Mesenchymal stem cell (in vitro differentiated cells and primary cell): Measurements from ENCODE around the gene CAND1.

ENCODE experiments used
- DNase-seq: peaks from one replicate; pipeline ENCODE4 v3.0.0-alpha.2; 2013
- H2AFZ ChIP-seq: one replicate; pipeline ENCODE4 v1.6.1; 2013; ENCODE audit warnings: low read depth, mild to moderate bottlenecking, control low read depth, inconsistent platforms, low read length, moderate library complexity
- H2AK5ac ChIP-seq: 2 replicates; pipeline ENCODE4 v1.6.1; 2013; ENCODE audit warnings: low read length, moderate library complexity, mild to moderate bottlenecking, inconsistent platforms; ENCODE audit not compliant: severe bottlenecking
- H2BK120ac ChIP-seq: one replicate; pipeline ENCODE4 v1.6.1; 2013; ENCODE audit warnings: low read depth, mild to moderate bottlenecking, inconsistent platforms, low read length, moderate library complexity
- H2BK12ac ChIP-seq, 2 experiments: one replicate each; pipeline ENCODE4 v1.6.1; 2013; ENCODE audit warnings: inconsistent platforms in 2 of 2, low read length in 2 of 2, mild to moderate bottlenecking in 2 of 2, moderate library complexity in 2 of 2, control low read depth in 1 of 2
- H2BK15ac ChIP-seq: one replicate; pipeline ENCODE4 v1.6.1; 2013; ENCODE audit warnings: mild to moderate bottlenecking, low read depth, inconsistent platforms; ENCODE audit not compliant: poor library complexity, severe bottlenecking
- H2BK5ac ChIP-seq: 2 replicates; pipeline ENCODE4 v1.6.1; 2013; ENCODE audit warnings: low read depth, mild to moderate bottlenecking, low read length, control low read depth, inconsistent platforms; ENCODE audit not compliant: poor library complexity, severe bottlenecking
- H3K14ac ChIP-seq, 2 experiments: one replicate each; pipeline ENCODE4 v1.6.1; 2013; ENCODE audit warnings: inconsistent platforms in 2 of 2, low read length in 2 of 2, control low read depth in 1 of 2, mild to moderate bottlenecking in 1 of 2, moderate library complexity in 1 of 2
- H3K18ac ChIP-seq, 2 experiments: one replicate each; pipeline ENCODE4 v1.6.1; 2013; ENCODE audit warnings: inconsistent platforms in 2 of 2, low read length in 2 of 2, control low read depth in 1 of 2, low read depth in 1 of 2, mild to moderate bottlenecking in 1 of 2
- H3K23ac ChIP-seq, 2 experiments: one replicate each; pipeline ENCODE4 v1.6.1; 2013; ENCODE audit warnings: inconsistent platforms in 2 of 2, low read length in 2 of 2, mild to moderate bottlenecking in 2 of 2, moderate library complexity in 2 of 2, control low read depth in 1 of 2
- H3K27ac ChIP-seq: 2 replicates; pipeline ENCODE4 v1.5.1; 2013; ENCODE audit warnings: mild to moderate bottlenecking, moderate library complexity, low read length, control low read depth, inconsistent platforms; ENCODE audit not compliant: poor library complexity, severe bottlenecking
- H3K27me3 ChIP-seq, 2 experiments: 2 replicates each; pipeline versions ENCODE4 v1.6.1 to v1.7.0; 2013; ENCODE audit warnings: low read length in 2 of 2, mild to moderate bottlenecking in 2 of 2, moderate library complexity in 2 of 2, control low read depth in 1 of 2, inconsistent platforms in 1 of 2; ENCODE audit not compliant: control insufficient read depth in 1 of 2, insufficient read depth in 1 of 2
- H3K36me3 ChIP-seq, 2 experiments: 2 replicates each; pipeline versions ENCODE4 v1.6.1 to v1.7.0; 2013; ENCODE audit warnings: low read length in 2 of 2, control low read depth in 1 of 2, inconsistent platforms in 1 of 2, low read depth in 1 of 2, mild to moderate bottlenecking in 1 of 2; ENCODE audit not compliant: insufficient read depth in 2 of 2, control insufficient read depth in 1 of 2
- H3K4ac ChIP-seq, 2 experiments: one replicate each; pipeline ENCODE4 v1.6.1; 2013; ENCODE audit warnings: inconsistent platforms in 2 of 2, low read length in 2 of 2, mild to moderate bottlenecking in 2 of 2, moderate library complexity in 2 of 2, control low read depth in 1 of 2, low read depth in 1 of 2
- H3K4me1 ChIP-seq: 2 replicates; pipeline ENCODE4 v1.6.1; 2013; ENCODE audit warnings: low read depth, low read length, control low read depth; ENCODE audit not compliant: control insufficient read depth, insufficient read depth
- H3K4me2 ChIP-seq: 2 replicates; pipeline ENCODE4 v1.6.1; 2013; ENCODE audit warnings: low read length, mild to moderate bottlenecking, inconsistent platforms; ENCODE audit not compliant: poor library complexity, severe bottlenecking
- H3K4me3 ChIP-seq, 2 experiments: 2 replicates each; pipeline versions ENCODE4 v1.5.1 to v1.7.0; 2013; ENCODE audit warnings: low read length in 2 of 2, mild to moderate bottlenecking in 2 of 2, control low read depth in 1 of 2, low read depth in 1 of 2; ENCODE audit not compliant: insufficient read depth in 1 of 2
- H3K79me1 ChIP-seq: replicated peaks from 2 replicates; pipeline ENCODE4 v1.6.1; 2013; ENCODE audit warnings: mild to moderate bottlenecking, control low read depth, low read length, inconsistent platforms; ENCODE audit not compliant: poor library complexity, severe bottlenecking
- H3K9ac ChIP-seq: 2 replicates; pipeline ENCODE4 v1.7.0; 2013; ENCODE audit warnings: mild to moderate bottlenecking, low read length, moderate library complexity
- H3K9me3 ChIP-seq: 2 replicates; pipeline ENCODE4 v1.7.0; 2013; ENCODE audit warnings: mild to moderate bottlenecking, low read length; ENCODE audit not compliant: control insufficient read depth
- H4K8ac ChIP-seq: one replicate; pipeline ENCODE4 v1.6.1; 2013; ENCODE audit warnings: inconsistent platforms, mild to moderate bottlenecking, low read length, moderate library complexity
- H4K91ac ChIP-seq: one replicate; pipeline ENCODE4 v1.6.1; 2013; ENCODE audit warnings: mild to moderate bottlenecking, low read length, inconsistent platforms
- WGBS: methylation state at CpG from one replicate; pipeline ENCODE4 v1.1.7; 2013; ENCODE audit warnings: mixed read lengths; 5-methylcytosine and 5-hydroxymethylcytosine counted together

The CAND1 gene

DNA sequence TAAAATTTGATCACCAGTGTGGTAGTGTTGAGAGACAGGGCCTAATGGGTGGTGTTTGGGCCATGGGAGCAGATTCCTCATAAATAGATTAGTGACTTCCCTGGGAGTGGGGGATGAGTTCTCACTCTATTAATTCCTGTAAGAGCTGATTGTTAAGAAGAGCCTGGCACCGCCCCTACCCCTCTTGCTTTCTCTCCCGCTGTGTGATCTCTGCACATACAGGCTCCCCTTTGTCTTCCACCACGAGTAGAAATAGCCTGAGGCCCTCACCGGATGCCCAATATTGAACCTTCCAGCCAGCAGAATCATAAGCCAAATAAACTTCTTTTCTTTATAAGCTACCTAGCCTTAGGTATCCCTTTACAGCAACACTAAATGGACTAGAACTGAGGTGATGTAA lies 31.9 kb upstream of the CAND1 start:
- WGBS: 37% methylated on average over 3 of the region's 4 CpGs

DNA sequence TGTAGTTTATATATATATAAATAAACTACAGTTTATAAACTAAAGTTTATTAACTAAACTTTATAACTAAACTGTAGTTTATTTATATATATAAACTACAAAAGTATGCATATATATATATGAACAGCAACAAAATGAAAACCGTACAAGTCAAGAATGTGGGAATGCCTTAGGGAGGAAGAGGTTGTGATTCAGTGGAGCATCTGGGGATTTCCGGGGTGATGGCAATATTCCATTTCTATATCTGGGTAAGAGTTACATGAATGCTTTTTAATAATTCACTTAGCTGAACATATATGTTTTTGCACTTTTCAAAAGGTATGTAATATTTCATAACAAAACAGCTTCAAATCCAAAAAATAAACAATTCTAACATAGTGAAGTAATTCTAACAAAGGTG lies 30.1 kb upstream of the CAND1 start:
- Histone ChIP-seq H3K79me1 (no peaks in the 10 kb centered on the region), H2BK12ac (no peak overlapping the region), H3K4me3 (no peak overlapping the region), H4K91ac (no peak overlapping the region), H3K4me2 (no peak overlapping the region), H3K4ac (no peak overlapping the region), H2AK5ac (no peak overlapping the region), H3K14ac (no peak overlapping the region), H3K9ac (no peak overlapping the region), H3K36me3 (no peaks in the 10 kb centered on the region), H4K8ac (no peak overlapping the region), H2BK15ac (no peak overlapping the region), H3K27ac (no peak overlapping the region), H2BK5ac (no peak overlapping the region), H2AFZ (no peak overlapping the region), H3K9me3 (peaks cover 20% of the 10 kb centered on the region), H3K27me3 (no peaks in the 10 kb centered on the region), H2BK120ac (no peak overlapping the region), H3K4me1 (no peaks in the 10 kb centered on the region), H3K23ac (no peak overlapping the region), H3K18ac (no peak overlapping the region)
- 20% methylated on average over 1 of the region's 2 CpGs for WGBS
- no peak for DNase-seq

More for the DNA sequence above, 31.9 kb upstream of the CAND1 start:
- H2BK120ac ChIP-seq: no peak overlapping the region
- H3K27ac ChIP-seq: no peak overlapping the region
- H3K9ac ChIP-seq: no peak overlapping the region
- H3K4me1 ChIP-seq: no peaks in the 10 kb centered on the region
- no peak overlapping the region for H2BK12ac ChIP-seq
- no peak overlapping the region for H3K4ac ChIP-seq
- H2AK5ac ChIP-seq: no peak overlapping the region
- H2AFZ ChIP-seq: no peak overlapping the region
- H3K18ac ChIP-seq: no peak overlapping the region
- H3K27me3 ChIP-seq: no peaks in the 10 kb centered on the region
- H3K79me1 ChIP-seq: no peaks in the 10 kb centered on the region
- no peak overlapping the region for H4K8ac ChIP-seq
- no peak overlapping the region for H3K14ac ChIP-seq
- H3K9me3 ChIP-seq: peaks cover 20% of the 10 kb centered on the region
- no peak overlapping the region for H3K4me3 ChIP-seq
- H3K36me3 ChIP-seq: no peaks in the 10 kb centered on the region
- no peak overlapping the region for H3K23ac ChIP-seq
- H3K4me2 ChIP-seq: no peak overlapping the region
- no peak overlapping the region for H2BK5ac ChIP-seq
- H4K91ac ChIP-seq: no peak overlapping the region
- no peak overlapping the region for H2BK15ac ChIP-seq
- no peak for DNase-seq

DNA sequence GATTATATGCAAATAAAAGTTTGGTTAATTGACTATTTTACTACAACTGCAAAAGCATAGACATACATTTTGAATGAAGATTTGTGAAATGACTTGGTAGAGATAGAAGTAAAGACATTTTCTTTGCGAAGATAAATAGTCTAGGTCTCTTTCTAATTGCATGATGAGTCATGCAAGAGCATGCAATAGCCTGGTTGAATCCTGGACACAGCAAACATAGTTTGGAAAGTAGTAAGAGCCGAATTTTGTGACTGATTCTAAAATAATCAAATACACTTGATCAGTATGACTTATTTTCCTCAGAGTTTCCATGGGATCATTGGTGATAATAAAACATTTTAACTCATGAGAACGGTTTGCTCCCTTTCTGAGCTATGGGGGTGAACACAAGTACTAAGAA lies 27.7 kb upstream of the CAND1 start:
- H3K4me2 ChIP-seq: no peak overlapping the region
- H3K4me1 ChIP-seq: no peaks in the 10 kb centered on the region
- H2BK15ac ChIP-seq: no peak overlapping the region
- no peak overlapping the region for H3K4me3 ChIP-seq
- no peak overlapping the region for H3K27ac ChIP-seq
- peaks cover 4% of the 10 kb centered on the region for H3K9me3 ChIP-seq
- no peaks in the 10 kb centered on the region for H3K27me3 ChIP-seq
- DNase-seq: peak; percentile 14
- H2BK5ac ChIP-seq: no peak overlapping the region
- H4K91ac ChIP-seq: no peak overlapping the region
- no peak overlapping the region for H2BK120ac ChIP-seq
- 78% methylated on average over 1 of the region's 3 CpGs for WGBS
- H3K23ac ChIP-seq: no peak overlapping the region
- H3K18ac ChIP-seq: no peak overlapping the region
- H4K8ac ChIP-seq: no peak overlapping the region
- no peak overlapping the region for H3K4ac ChIP-seq
- no peak overlapping the region for H3K9ac ChIP-seq
- no peak overlapping the region for H2AFZ ChIP-seq
- H2AK5ac ChIP-seq: no peak overlapping the region
- no peak overlapping the region for H2BK12ac ChIP-seq
- no peak overlapping the region for H3K14ac ChIP-seq
- H3K36me3 ChIP-seq: no peaks in the 10 kb centered on the region
- H3K79me1 ChIP-seq: no peaks in the 10 kb centered on the region

DNA sequence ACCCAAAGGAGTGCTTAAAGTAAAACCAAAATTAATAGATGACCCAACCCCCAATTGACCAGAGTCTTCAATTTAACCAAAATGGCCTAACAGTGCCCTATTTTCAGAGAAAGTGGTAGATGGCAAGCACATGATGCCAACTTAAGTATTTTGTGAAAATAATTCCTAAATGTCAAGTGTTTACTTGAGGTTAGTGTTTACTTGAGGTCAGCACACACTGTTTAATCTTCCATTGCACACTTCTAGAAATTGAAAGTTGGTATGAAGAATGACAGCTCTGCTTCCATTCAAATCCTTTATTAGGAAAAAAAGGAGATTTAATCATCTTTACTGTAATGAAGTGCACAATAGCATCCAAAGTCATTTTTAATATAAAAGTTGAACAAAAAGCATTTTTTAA lies 25.9 kb upstream of the CAND1 start:
- H3K4me3 ChIP-seq: no peak overlapping the region
- H4K91ac ChIP-seq: no peak overlapping the region
- H2BK12ac ChIP-seq: no peak overlapping the region
- no peak overlapping the region for H3K9ac ChIP-seq
- no peak for DNase-seq
- no peak overlapping the region for H3K27ac ChIP-seq
- H2AFZ ChIP-seq: no peak overlapping the region
- H3K9me3 ChIP-seq: no peaks in the 10 kb centered on the region
- no peak overlapping the region for H2BK15ac ChIP-seq
- H3K27me3 ChIP-seq: no peaks in the 10 kb centered on the region
- H3K4ac ChIP-seq: no peak overlapping the region
- no peaks in the 10 kb centered on the region for H3K36me3 ChIP-seq
- H3K23ac ChIP-seq: no peak overlapping the region
- H3K4me1 ChIP-seq: no peaks in the 10 kb centered on the region
- H3K18ac ChIP-seq: no peak overlapping the region
- H3K14ac ChIP-seq: no peak overlapping the region
- no peak overlapping the region for H2AK5ac ChIP-seq
- no peak overlapping the region for H4K8ac ChIP-seq
- no peaks in the 10 kb centered on the region for H3K79me1 ChIP-seq
- no peak overlapping the region for H3K4me2 ChIP-seq
- H2BK5ac ChIP-seq: no peak overlapping the region
- H2BK120ac ChIP-seq: no peak overlapping the region
